GM18517 (cell line): ENCODE measurements around the gene LTB4R.

Experiments
- ATAC-seq: cut with Tn5 transposase; IDR thresholded peaks from one replicate; pipeline ENCODE4 v1.9.1; 2021; ENCODE audit warnings: mild to moderate bottlenecking, moderate library complexity; ENCODE audit not compliant: unreplicated experiment

LTB4R gene

GRCh38 chr14:24299255-24300191 lies 11.8 kb upstream of the LTB4R start, which contains the start of the genes DHRS1 and NOP9:
TSS of gene DHRS1 (minus strand) at chr14:24299780. CDS start at chr14:24299106, 674 bp downstream.
TSS of gene NOP9 (plus strand) at chr14:24299850. CDS start at chr14:24299955, 105 bp downstream.
- peak; percentile 64 for ATAC-seq

GRCh38 chr14:24300326-24300980 lies 10.8 kb upstream of the LTB4R start:
- ATAC-seq, result no peak

- no peak for ATAC-seq
Measured at GRCh38 chr14:24304019-24304387, 7.3 kb upstream of the LTB4R start.

- no peak for ATAC-seq
Measured at GRCh38 chr14:24307156-24307574, 4.1 kb upstream of the LTB4R start.

- no peak for ATAC-seq
Measured at GRCh38 chr14:24307575-24308341, 3.5 kb upstream of the LTB4R start, which contains the start of gene CIDEB. TSS of gene CIDEB (minus strand) at chr14:24307977. CDS start at chr14:24307858, 119 bp downstream.

- ATAC-seq, result no peak
Measured at GRCh38 chr14:24308342-24309124, 2.8 kb upstream of the LTB4R start.

GRCh38 chr14:24309538-24310264 lies 1.6 kb upstream of the LTB4R start, which contains the start of gene LTB4R2:
TSS of gene LTB4R2 (plus strand) at chr14:24310140. CDS start at chr14:24310665, 525 bp downstream.
- no peak for ATAC-seq

- no peak for ATAC-seq
Measured at GRCh38 chr14:24310265-24310645, 1.0 kb upstream of the LTB4R start.

GRCh38 chr14:24311837-24312615 lies 724 bp downstream of the LTB4R start:
- no peak for ATAC-seq

- no peak for ATAC-seq
Measured at GRCh38 chr14:24312736-24313507, 1.6 kb downstream of the LTB4R start.

GRCh38 chr14:24313913-24314312 lies 2.6 kb downstream of the LTB4R start:
- no peak for ATAC-seq

GRCh38 chr14:24314377-24315193 lies 3.3 kb downstream of the LTB4R start:
- ATAC-seq, result no peak

GRCh38 chr14:24315243-24315806 lies 4.0 kb downstream of the LTB4R start:
- no peak for ATAC-seq

GRCh38 chr14:24315807-24316596 lies 4.7 kb downstream of the LTB4R start:
- no peak for ATAC-seq

- ATAC-seq, result no peak
Measured at GRCh38 chr14:24316597-24316950, 5.3 kb downstream of the LTB4R start.
